ENCODE data around the gene RNFT2.

RNFT2 gene

GRCh38 chr12:116838365-116838764, 100.2 kb downstream of the RNFT2 start:
- DNase-seq, result no peak

DNA sequence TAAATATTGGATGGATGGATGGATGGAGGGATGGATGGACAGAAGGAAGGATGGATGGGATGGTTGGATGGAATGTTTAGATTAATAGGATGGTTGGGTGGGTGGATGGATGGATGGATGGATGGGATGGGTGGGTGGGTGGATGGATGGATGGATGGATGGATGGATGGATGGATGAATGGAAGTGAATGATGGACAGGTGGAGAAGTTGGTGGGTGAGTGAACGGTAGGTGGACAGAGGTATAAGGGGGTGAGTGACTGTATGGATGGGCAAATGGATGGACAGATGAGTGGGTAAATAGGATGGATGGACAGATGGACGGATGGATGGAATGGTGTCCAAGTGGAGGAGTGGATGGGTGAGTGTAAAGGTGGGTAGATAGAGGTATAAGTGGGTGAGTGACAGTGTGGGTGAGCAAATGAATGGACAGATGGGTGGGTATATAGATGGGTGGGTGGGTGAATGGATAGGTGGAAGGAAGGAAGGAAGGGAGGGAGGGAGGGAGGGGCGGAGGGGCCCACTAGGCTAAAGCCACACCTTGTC, 101.2 kb downstream of the RNFT2 start:
- DNase-seq, result no peak

DNA sequence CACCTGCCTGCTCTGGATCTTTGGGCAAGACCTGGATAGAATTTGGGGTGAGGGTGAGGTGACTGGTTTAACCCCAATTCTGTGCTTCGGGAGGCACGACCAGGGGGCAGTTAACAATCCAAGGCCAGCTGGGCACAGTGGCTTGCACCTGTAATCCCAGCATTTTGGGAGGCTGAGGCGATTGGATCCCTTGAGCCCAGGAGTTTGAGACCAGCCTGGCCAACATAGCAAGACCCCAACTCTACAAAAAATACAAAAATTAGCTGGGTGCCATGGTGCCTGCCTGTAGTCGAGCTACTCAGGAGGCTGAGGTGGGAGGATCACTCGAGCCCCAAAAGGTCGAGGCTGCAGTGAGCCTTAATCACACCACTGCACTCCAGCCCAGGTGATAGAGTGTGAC, 105.0 kb downstream of the RNFT2 start:
- DNase-seq, result no peak

DNA sequence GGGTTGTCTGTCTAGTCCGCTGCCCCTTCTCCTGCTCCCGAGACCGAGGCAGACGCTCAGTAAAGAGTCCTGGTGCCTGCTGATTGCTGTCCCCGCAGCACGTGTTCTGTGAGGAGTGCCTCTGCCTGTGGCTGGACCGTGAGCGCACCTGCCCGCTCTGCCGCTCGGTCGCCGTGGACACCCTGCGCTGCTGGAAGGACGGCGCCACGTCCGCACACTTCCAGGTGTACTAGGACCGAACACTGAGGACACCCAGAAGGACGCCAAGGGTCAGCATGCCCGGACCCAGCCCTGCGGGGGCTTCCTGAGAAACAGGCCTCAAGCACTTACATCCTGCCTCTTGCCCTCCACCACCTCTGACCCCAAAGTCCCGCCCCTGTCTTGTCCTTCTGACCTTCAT, 111.1 kb downstream of the RNFT2 start:
- no peak for DNase-seq

DNA sequence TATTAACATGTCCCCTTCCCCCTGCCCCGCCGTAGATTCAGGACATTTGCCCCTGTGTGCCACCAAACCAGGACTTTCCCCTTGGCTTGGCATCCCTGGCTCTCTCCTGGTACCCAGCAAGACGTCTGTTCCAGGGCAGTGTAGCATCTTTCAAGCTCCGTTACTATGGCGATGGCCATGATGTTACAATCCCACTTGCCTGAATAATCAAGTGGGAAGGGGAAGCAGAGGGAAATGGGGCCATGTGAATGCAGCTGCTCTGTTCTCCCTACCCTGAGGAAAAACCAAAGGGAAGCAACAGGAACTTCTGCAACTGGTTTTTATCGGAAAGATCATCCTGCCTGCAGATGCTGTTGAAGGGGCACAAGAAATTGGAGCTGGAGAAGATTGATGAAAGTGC, 114.2 kb downstream of the RNFT2 start:
- DNase-seq, result no peak

- DNase-seq, result no peak
Observed at GRCh38 chr12:116853507-116853906, 115.4 kb downstream of the RNFT2 start.

- DNase-seq, result no peak
Observed at GRCh38 chr12:116855744-116856470, 117.8 kb downstream of the RNFT2 start.

DNA sequence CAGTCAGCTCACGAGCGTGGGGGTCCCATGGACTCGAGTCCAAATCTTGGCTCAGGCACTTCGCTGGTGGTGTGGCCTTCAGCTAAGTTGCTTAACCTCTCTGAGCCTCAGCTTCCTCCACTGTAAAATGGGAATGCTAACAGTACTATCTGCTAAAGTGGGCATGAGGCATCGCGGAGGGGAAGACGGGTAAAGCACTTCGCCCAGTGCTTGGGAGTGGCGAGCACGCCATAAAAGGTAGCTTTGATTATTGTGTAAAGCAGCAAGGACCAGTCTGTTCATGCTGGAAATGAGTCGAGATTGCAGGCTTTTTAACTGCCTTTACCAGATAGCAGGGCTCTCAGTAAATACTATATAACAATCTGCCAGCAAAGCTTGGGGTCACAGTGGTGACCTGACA, 118.6 kb downstream of the RNFT2 start:
- no peak for DNase-seq

GRCh38 chr12:116859079-116859478, 121.0 kb downstream of the RNFT2 start:
- DNase-seq, result no peak

GRCh38 chr12:116860263-116860662, 122.1 kb downstream of the RNFT2 start:
- DNase-seq, result no peak

- peak; percentile 32 for DNase-seq
Observed at GRCh38 chr12:116861320-116861719, 123.2 kb downstream of the RNFT2 start.

GRCh38 chr12:116862167-116862566, 124.1 kb downstream of the RNFT2 start:
- no peak for DNase-seq

DNA sequence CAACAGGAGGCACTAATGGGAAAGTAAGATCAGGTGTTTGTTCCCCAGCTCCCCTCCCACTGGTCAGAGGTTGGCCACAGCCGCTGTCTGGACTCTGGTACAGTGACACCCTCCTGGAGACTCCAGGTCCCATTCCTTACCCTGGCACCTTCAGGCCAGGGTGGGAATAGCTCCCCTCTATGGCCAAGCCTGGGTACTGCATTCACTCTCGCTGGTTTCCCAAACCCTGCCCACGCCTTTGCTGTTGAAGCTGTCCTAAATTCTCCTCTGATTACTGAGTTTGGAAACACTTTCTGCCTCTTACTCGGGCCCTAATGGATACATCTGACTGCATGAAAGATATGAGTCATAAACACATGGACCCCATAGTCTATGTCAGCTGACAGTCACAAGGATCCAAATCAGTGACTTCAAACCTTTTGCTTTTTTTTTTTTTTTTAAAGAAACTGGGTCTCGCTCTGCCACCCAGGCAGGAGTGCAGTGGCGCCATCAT, 125.2 kb downstream of the RNFT2 start:
- DNase-seq, result peak; percentile 47

GRCh38 chr12:116864371-116865160, 126.5 kb downstream of the RNFT2 start:
- no peak for DNase-seq

GRCh38 chr12:116867523-116867922, 129.4 kb downstream of the RNFT2 start:
- no peak for DNase-seq

GRCh38 chr12:116870306-116870705, 132.2 kb downstream of the RNFT2 start:
- no peak for DNase-seq

- DNase-seq, result no peak
Observed at GRCh38 chr12:116874324-116874995, 136.3 kb downstream of the RNFT2 start.

- no peak for DNase-seq
Observed at GRCh38 chr12:116876151-116876869, 138.2 kb downstream of the RNFT2 start.

DNA sequence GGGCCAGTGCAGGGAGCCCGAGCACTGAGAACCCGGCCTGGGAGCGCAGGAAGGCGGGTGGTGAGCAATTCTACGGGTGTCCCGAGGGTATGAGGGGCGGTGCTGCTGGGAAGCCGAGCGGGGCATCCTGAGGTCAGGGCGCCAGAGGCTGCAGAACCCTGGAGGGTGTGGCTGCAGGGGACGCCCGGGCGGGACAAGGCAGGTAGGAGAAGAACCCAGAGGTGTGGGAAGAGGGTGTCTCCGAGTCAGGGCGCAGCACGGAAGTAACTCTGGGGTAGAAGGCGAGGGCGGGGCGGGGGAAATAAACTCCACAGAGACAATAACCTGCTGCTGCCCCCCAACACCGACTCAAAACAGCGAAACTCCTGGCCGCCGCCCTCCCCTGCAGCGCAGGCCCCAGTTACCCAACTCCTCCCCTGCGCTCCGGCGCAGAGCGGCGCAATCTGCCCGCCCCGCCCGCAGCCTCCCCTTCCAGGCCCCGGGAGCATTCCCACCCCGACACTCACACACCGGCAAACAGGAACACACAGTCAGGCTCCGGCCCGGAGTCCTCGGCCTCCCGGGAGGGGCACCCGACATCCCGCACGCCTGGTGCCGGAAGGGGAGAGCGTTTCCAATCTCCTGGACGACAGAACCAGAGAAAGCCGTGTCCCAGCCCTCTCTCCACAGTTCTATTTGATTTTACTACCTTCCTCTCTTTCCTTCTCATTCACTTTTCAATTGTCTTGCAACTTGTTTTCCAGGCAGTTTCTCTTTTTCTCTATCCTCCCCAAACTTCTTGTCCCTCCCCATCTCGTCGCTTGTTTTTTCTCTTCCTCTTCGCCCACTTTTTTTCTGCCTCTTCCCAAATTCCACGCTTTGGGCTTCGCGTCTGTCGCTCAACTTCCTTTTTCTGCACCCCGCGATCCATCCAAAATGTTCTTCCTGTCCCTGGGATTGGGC, 140.7 kb downstream of the RNFT2 start:
- DNase-seq, result no peak

DNA sequence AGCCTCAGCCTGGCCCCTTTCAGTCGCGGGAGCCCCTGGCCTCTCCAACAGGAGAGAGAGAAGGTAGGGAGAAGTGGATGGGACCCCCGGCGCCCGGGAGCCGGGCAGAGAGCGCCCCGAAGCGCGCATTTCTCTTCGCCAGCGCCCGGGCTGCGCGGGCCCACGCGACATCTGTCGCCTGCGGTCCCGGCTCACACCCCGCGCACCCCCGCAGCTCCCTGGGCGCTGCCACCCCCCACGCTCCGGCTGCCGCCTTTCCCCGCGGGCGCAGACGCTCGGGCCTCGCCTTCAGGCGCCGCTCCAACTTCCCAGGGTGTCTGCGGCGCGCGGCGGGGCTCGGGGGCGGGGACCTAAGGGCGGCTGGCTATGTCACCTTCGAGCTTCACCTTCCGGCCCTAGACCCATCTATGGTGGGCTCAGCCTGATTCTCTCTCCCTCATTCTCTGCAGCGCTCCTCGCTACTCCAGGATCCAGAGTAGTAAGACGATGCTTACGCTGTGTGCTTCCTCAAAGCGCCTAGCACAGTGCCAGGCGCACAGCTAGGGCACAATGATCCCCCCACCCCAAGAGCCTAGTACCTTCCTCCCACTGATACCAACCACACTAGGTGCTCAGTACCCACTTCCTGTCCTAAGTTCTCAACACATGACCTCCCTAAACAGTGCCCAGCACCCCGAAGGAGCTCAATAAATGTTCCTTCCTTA, 141.5 kb downstream of the RNFT2 start:
- peak; percentile 32 for DNase-seq
